GM19023 (cell line): Measurements from ENCODE around the gene SLC13A2.

Experiments used
- ATAC-seq: cut with Tn5 transposase; IDR thresholded peaks from one replicate; pipeline ENCODE4 v1.9.1; 2021; ENCODE audit warnings: mild to moderate bottlenecking, moderate library complexity; ENCODE audit not compliant: unreplicated experiment

Gene SLC13A2

GRCh38 chr17:28532050-28532960 is 58.9 kb downstream of the SLC13A2 start:
- ATAC-seq = no peak

GRCh38 chr17:28533091-28533807 is 59.8 kb downstream of the SLC13A2 start:
- ATAC-seq = no peak

GRCh38 chr17:28534740-28535375 is 61.4 kb downstream of the SLC13A2 start:
- no peak for ATAC-seq

GRCh38 chr17:28536532-28537218 is 63.2 kb downstream of the SLC13A2 start:
- no peak for ATAC-seq

GRCh38 chr17:28537219-28537610 is 63.8 kb downstream of the SLC13A2 start:
- ATAC-seq = no peak

- ATAC-seq = no peak
Measured at GRCh38 chr17:28538296-28538895, 65.0 kb downstream of the SLC13A2 start.

GRCh38 chr17:28540231-28540630 is 66.8 kb downstream of the SLC13A2 start:
- ATAC-seq = no peak

GRCh38 chr17:28541439-28541838 is 68.0 kb downstream of the SLC13A2 start:
- ATAC-seq = no peak

- ATAC-seq = no peak
Measured at GRCh38 chr17:28544402-28545140, 71.1 kb downstream of the SLC13A2 start.

GRCh38 chr17:28545141-28545503 is 71.7 kb downstream of the SLC13A2 start:
- ATAC-seq = no peak

- no peak for ATAC-seq
Measured at GRCh38 chr17:28545787-28546415, 72.5 kb downstream of the SLC13A2 start.

GRCh38 chr17:28547096-28547622 is 73.7 kb downstream of the SLC13A2 start:
- no peak for ATAC-seq
